CD14-positive monocyte (primary cell): Measurements from ENCODE around the gene YAF2. TPM values are rescaled to one million over a fixed set of nuclear protein-coding genes. Genes with fewer than 3 reads are reported as not detected.

Experiments used
- DNase-seq, 3 donors: peaks; one replicate each; pipeline ENCODE4 v3.0.0-alpha.2; 2011 to 2022
- H2AFZ ChIP-seq: 2 replicates; pipeline ENCODE4 v1.6.0; 2012; ENCODE audit warnings: mild to moderate bottlenecking, low read depth, low read length, inconsistent platforms; ENCODE audit not compliant: insufficient read depth, poor library complexity, severe bottlenecking
- H3K27ac ChIP-seq, 2 donors: 1 replicate in 1 of 2; 2 replicates in 1 of 2; pipeline ENCODE4 v1.5.1; 2012 to 2013; ENCODE audit warnings: low read length in 2 of 2, control low read depth in 1 of 2, inconsistent platforms in 1 of 2, low read depth in 1 of 2, mild to moderate bottlenecking in 1 of 2
- H3K27me3 ChIP-seq, 2 donors: one replicate each; pipeline versions ENCODE4 v1.6.0 to v1.6.1; 2011 to 2013; ENCODE audit warnings: low read length in 2 of 2; ENCODE audit not compliant: control insufficient read depth in 2 of 2, insufficient read depth in 2 of 2
- H3K36me3 ChIP-seq, 2 donors: replicated peaks in 1 of 2; 1 replicate in 1 of 2; 2 replicates in 1 of 2; pipeline versions ENCODE4 v1.5.1 to v1.6.1; 2012 to 2013; ENCODE audit warnings: low read length in 2 of 2, control low read depth in 1 of 2, inconsistent platforms in 1 of 2, mild to moderate bottlenecking in 1 of 2; ENCODE audit not compliant: insufficient read depth in 2 of 2, control insufficient read depth in 1 of 2
- H3K4me1 ChIP-seq, 2 donors: 1 replicate in 1 of 2; 2 replicates in 1 of 2; pipeline versions ENCODE4 v1.5.1 to v1.6.1; 2012 to 2013; ENCODE audit warnings: low read length in 2 of 2, control low read depth in 1 of 2, inconsistent platforms in 1 of 2, mild to moderate bottlenecking in 1 of 2, moderate library complexity in 1 of 2; ENCODE audit not compliant: insufficient read depth in 2 of 2, control insufficient read depth in 1 of 2
- H3K4me2 ChIP-seq: replicated peaks from 2 replicates; pipeline ENCODE3; 2012; ENCODE audit warnings: low read length, moderate library complexity, mild to moderate bottlenecking; ENCODE audit not compliant: poor library complexity, severe bottlenecking; ENCODE audit errors: extremely low read depth
- H3K4me3 ChIP-seq, 3 experiments: fragments of 200-600 bp in 1 of 3; sonication (generic) in 1 of 3; replicated peaks in 1 of 3; 1 replicate in 2 of 3; 2 replicates in 1 of 3; pipeline ENCODE4 v1.5.1; 2011 to 2013; ENCODE audit warnings: low read length in 3 of 3, mild to moderate bottlenecking in 3 of 3, control low read depth in 2 of 3, low read depth in 2 of 3, inconsistent platforms in 1 of 3, moderate library complexity in 1 of 3
- H3K79me2 ChIP-seq: 2 replicates; pipeline ENCODE4 v1.6.0; 2012; ENCODE audit warnings: mild to moderate bottlenecking, control low read depth, inconsistent platforms, low read length, moderate library complexity; ENCODE audit not compliant: insufficient read depth
- H3K9ac ChIP-seq: 2 replicates; pipeline ENCODE4 v1.6.0; 2017; ENCODE audit warnings: low read length, mild to moderate bottlenecking; ENCODE audit not compliant: insufficient read depth, poor library complexity, severe bottlenecking
- H3K9me3 ChIP-seq, 2 donors: replicated peaks in 1 of 2; 1 replicate in 1 of 2; 2 replicates in 1 of 2; pipeline versions ENCODE4 v1.5.1 to v1.6.1; 2012 to 2013; ENCODE audit warnings: low read length in 2 of 2, control low read depth in 1 of 2; ENCODE audit not compliant: control insufficient read depth in 1 of 2, insufficient read depth in 1 of 2
- H4K20me1 ChIP-seq: 2 replicates; pipeline ENCODE4 v1.6.0; 2012; ENCODE audit warnings: mild to moderate bottlenecking, low read length, control low read depth, moderate library complexity; ENCODE audit not compliant: insufficient read depth
- H3K27ac Mint-ChIP-seq, 7 donors: one replicate each; pipeline ENCODE4 v1.8.0; 2020; ENCODE audit warnings: mild to moderate bottlenecking in 7 of 7, mixed read lengths in 7 of 7, moderate library complexity in 6 of 7, inconsistent platforms in 2 of 7
- H3K27me3 Mint-ChIP-seq, 3 donors: one replicate each; pipeline ENCODE4 v1.8.0; 2021 to 2022; ENCODE audit warnings: low read depth in 3 of 3, mild to moderate bottlenecking in 3 of 3, mixed read lengths in 3 of 3, moderate library complexity in 3 of 3, inconsistent platforms in 1 of 3
- H3K36me3 Mint-ChIP-seq, 2 donors: one replicate each; pipeline ENCODE4 v1.8.0; 2020; ENCODE audit warnings: mixed read lengths in 2 of 2, inconsistent platforms in 1 of 2, mild to moderate bottlenecking in 1 of 2
- H3K4me1 Mint-ChIP-seq: one replicate; pipeline ENCODE4 v1.8.0; 2020; ENCODE audit warnings: mild to moderate bottlenecking, mixed read lengths
- H3K4me3 Mint-ChIP-seq, 2 donors: one replicate each; pipeline ENCODE4 v1.8.0; 2020; ENCODE audit warnings: mild to moderate bottlenecking in 2 of 2, mixed read lengths in 2 of 2, moderate library complexity in 1 of 2
- H3K9me3 Mint-ChIP-seq, 7 donors: one replicate each; pipeline ENCODE4 v1.8.0; 2020 to 2022; ENCODE audit warnings: mixed read lengths in 7 of 7, mild to moderate bottlenecking in 6 of 7, moderate library complexity in 6 of 7, inconsistent platforms in 2 of 7
- CTCF ChIP-seq: fragments of 200-600 bp; IDR thresholded peaks from one replicate; pipeline ENCODE4 v1.8.0; 2022; ENCODE audit warnings: antibody characterized with exemption, mild to moderate bottlenecking
- WGBS: methylation state at CpG from one replicate; pipeline ENCODE4 v1.1.5; 2013; ENCODE audit warnings: missing lambda C conversion rate; ENCODE audit not compliant: insufficient coverage; 5-methylcytosine and 5-hydroxymethylcytosine counted together
- intact Hi-C, 2 donors: fragments of 100-400 bp; cut with micrococcal nuclease; formaldehyde crosslinking; loops; one replicate each; pipeline versions ENCODE4 v1.15.0 to v1.15.1; 2023
- polyA plus RNA-seq, 3 donors: library from polyadenylated mRNA; depleted of rRNA in 1 of 3; unstranded in 2 of 3; stranded (reverse) in 1 of 3; fragments of 300-500 nt in 2 of 3; fragments of >200 nt in 1 of 3; fragmentation: Illumina TruSeq in 2 of 3; gene quantifications; 1 replicate in 2 of 3; 2 replicates in 1 of 3; pipeline ENCODE4 v1.2.3, GENCODE V29; 2012 to 2021

The YAF2 gene
- polyA plus RNA-seq, 3 donors, result 6.2 to 11.0 (median 8.5) TPM

- no peak for TF ChIP-seq CTCF
- H3K27me3 ChIP-seq, result no peaks in the 10 kb centered on the region
- no peak overlapping the region for H2AFZ ChIP-seq
- Mint-ChIP-seq H3K27ac (no peak overlapping the region), H3K4me3 (no peak overlapping the region), H3K36me3 (peaks cover 5 to 8% of the 10 kb centered on the region in 2 donors), H3K4me1 (peaks cover 12% of the 10 kb centered on the region), H3K9me3 (no peaks in the 10 kb centered on the region), H3K27me3 (no peaks in the 10 kb centered on the region)
- peaks cover 74% of the 10 kb centered on the region for H3K79me2 ChIP-seq
- intact Hi-C loops, result no loop called here
- no peaks in the 10 kb centered on the region for H3K9me3 ChIP-seq
- H3K4me2 ChIP-seq, result no peak overlapping the region
- no peak overlapping the region for H3K4me3 ChIP-seq
- peaks cover 55% of the 10 kb centered on the region for H4K20me1 ChIP-seq
- H3K4me1 ChIP-seq, result peaks cover 9 to 16% of the 10 kb centered on the region in 2 donors
- no peaks in the 10 kb centered on the region for H3K36me3 ChIP-seq
- no peak overlapping the region for H3K27ac ChIP-seq
- WGBS, result no CpG with 5 or more reads among the region's 3 CpGs
- H3K9ac ChIP-seq, result no peak overlapping the region
- DNase-seq, result no peak
Measured at GRCh38 chr12:42128327-42128726, 109.7 kb downstream of the YAF2 start.

GRCh38 chr12:42126963-42127362 is 111.1 kb downstream of the YAF2 start:
- WGBS, result no CpG with 5 or more reads among the region's 1 CpG
- peaks cover 71% of the 10 kb centered on the region for H3K79me2 ChIP-seq
- H3K9me3 ChIP-seq, result no peaks in the 10 kb centered on the region
- H3K4me2 ChIP-seq, result no peak overlapping the region
- Mint-ChIP-seq H3K4me1 (peaks cover 12% of the 10 kb centered on the region), H3K36me3 (peaks cover 3 to 11% of the 10 kb centered on the region in 2 donors), H3K4me3 (no peak overlapping the region), H3K9me3 (no peaks in the 10 kb centered on the region), H3K27ac (no peak overlapping the region), H3K27me3 (no peaks in the 10 kb centered on the region)
- H3K4me1 ChIP-seq, result peaks cover 9 to 16% of the 10 kb centered on the region in 2 donors
- no peak overlapping the region for H3K9ac ChIP-seq
- no peak for TF ChIP-seq CTCF
- H3K27me3 ChIP-seq, result no peaks in the 10 kb centered on the region
- no peak overlapping the region for H2AFZ ChIP-seq
- intact Hi-C loops, result no loop called here
- no peak overlapping the region for H3K4me3 ChIP-seq
- peaks cover 51% of the 10 kb centered on the region for H4K20me1 ChIP-seq
- no peak for DNase-seq
- no peak overlapping the region for H3K27ac ChIP-seq
- H3K36me3 ChIP-seq, result no peaks in the 10 kb centered on the region
